Transverse colon (tissue), 4 donors: Measurements from ENCODE around the gene SZT2.

ENCODE experiments used
- CTCF ChIP-seq, 5 experiments: fragments of 200-600 bp in 3 of 5; fragments of 450-650 bp in 2 of 5; sonication (generic) in 3 of 5; IDR thresholded peaks; 1 replicate in 2 of 5; 2 replicates in 3 of 5; pipeline ENCODE4 v1.5.1; 2016 to 2017; ENCODE audit warnings: antibody characterized with exemption in 5 of 5, inconsistent platforms in 3 of 5, mild to moderate bottlenecking in 2 of 5, moderate library complexity in 1 of 5
- EP300 ChIP-seq: sonication (generic); formaldehyde crosslinking; IDR thresholded peaks from one replicate; pipeline ENCODE4 v1.6.1; 2017; ENCODE audit warnings: antibody characterized with exemption, low read depth
- POLR2A ChIP-seq: fragments of 450-650 bp; IDR thresholded peaks from one replicate; pipeline ENCODE4 v1.6.1; 2016; ENCODE audit warnings: antibody characterized with exemption, mild to moderate bottlenecking, moderate library complexity
- POLR2AphosphoS5 ChIP-seq, 3 donors: sonication (generic); formaldehyde crosslinking; IDR thresholded peaks; one replicate each; pipeline ENCODE4 v1.6.1; 2016; ENCODE audit warnings: antibody characterized with exemption in 3 of 3

DNA sequence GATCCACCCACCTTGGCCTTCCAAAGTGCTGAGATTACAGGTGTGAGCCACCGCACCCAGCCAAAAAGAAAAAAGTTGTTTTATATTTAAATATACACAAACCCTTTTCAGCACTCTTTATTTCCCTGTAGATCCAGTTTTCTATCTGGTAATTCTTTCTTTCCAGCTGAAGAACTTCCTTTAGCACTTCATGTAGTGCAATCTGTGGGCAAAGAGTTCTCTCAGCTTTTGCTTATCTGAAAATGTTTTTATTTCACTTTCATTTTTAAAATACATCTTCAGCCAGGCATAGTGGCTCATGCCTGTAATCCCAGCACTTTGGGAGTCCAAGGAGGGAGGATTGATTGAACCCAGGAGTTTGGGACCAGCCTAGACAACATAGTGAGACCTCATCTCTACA is 92.5 kb downstream of the SZT2 start:
- no peak for TF ChIP-seq CTCF (IDR thresholded peaks at IDR 0.05)
- no peak for TF ChIP-seq POLR2AphosphoS5 (IDR thresholded peaks at IDR 0.05)
- no peak for TF ChIP-seq EP300
- TF ChIP-seq POLR2A: no peak
